Measurements from ENCODE around the gene PNPLA5.
A peak's percentile ranks its signal among the peaks of the same experiment; 100 is the strongest.

PNPLA5 gene

DNA sequence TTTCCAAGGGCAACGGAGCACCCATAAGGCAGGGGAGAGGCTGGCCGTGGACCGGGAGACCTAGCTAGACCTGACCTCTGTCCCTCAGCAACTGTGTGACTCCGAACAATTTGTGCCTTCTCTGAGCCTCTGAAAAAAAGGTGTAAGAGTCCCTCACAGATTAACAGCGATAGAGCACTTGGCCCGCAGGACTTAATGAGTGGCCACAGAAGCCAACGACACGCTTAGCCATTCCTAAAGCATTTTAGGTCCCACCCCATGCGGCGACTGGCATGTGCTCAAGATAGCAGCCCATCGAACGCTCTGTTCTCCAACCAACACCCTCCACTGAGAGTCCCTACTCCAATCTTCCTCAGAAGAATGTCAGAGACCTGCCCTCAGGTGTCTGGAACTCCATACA, 31.0 kb downstream of the PNPLA5 start:
- peaks cover 8% of the 10 kb centered on the region for H3K4me1 Mint-ChIP-seq
- peak overlapping the region; percentile 77 to 86 (median 84) for H3K4me3 Mint-ChIP-seq
- H3K27me3 Mint-ChIP-seq (ENCODE audit: low read depth), result peaks cover 45% of the 10 kb centered on the region
- H3K36me3 Mint-ChIP-seq (ENCODE audit: low read depth), result peaks cover 5% of the 10 kb centered on the region
- peaks cover 12% of the 10 kb centered on the region for H3K9me3 Mint-ChIP-seq
- H3K27ac Mint-ChIP-seq, result no peak overlapping the region
- TF ChIP-seq, protein P1, sequence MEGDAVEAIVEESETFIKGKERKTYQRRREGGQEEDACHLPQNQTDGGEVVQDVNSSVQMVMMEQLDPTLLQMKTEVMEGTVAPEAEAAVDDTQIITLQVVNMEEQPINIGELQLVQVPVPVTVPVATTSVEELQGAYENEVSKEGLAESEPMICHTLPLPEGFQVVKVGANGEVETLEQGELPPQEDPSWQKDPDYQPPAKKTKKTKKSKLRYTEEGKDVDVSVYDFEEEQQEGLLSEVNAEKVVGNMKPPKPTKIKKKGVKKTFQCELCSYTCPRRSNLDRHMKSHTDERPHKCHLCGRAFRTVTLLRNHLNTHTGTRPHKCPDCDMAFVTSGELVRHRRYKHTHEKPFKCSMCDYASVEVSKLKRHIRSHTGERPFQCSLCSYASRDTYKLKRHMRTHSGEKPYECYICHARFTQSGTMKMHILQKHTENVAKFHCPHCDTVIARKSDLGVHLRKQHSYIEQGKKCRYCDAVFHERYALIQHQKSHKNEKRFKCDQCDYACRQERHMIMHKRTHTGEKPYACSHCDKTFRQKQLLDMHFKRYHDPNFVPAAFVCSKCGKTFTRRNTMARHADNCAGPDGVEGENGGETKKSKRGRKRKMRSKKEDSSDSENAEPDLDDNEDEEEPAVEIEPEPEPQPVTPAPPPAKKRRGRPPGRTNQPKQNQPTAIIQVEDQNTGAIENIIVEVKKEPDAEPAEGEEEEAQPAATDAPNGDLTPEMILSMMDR (IDR thresholded peaks at IDR 0.05; ENCODE audit: unreplicated experiment in 3 of 3), result no peak

DNA sequence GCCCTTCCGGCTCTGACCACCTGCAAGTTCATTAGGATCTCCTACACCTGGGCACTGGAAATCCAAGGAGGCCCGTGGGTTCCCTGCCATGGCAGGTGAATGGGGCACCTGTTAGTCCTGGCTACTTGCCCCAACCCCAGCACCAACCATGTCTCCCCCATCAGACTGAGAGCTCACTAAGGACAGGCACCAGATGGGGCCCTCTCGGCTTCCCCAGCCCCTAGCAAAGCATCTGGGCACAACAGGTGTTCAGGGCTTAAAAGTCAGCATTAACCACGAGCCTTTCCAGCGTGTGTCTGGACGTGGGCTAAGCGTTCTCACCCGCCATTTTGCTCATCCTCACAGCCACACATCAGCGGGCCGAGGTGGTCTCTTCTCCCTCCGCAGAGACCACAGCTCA, 31.7 kb downstream of the PNPLA5 start:
- Mint-ChIP-seq H3K36me3 (ENCODE audit: low read depth) (peaks cover 5% of the 10 kb centered on the region), H3K4me1 (peaks cover 8% of the 10 kb centered on the region), H3K27ac (no peak overlapping the region), H3K27me3 (ENCODE audit: low read depth) (peaks cover 43% of the 10 kb centered on the region), H3K9me3 (peaks cover 12% of the 10 kb centered on the region), H3K4me3 (peak overlapping the region; percentile 77 to 86 (median 84))
- TF ChIP-seq, protein P1 (IDR thresholded peaks at IDR 0.05; ENCODE audit: unreplicated experiment in 3 of 3), result no peak

DNA sequence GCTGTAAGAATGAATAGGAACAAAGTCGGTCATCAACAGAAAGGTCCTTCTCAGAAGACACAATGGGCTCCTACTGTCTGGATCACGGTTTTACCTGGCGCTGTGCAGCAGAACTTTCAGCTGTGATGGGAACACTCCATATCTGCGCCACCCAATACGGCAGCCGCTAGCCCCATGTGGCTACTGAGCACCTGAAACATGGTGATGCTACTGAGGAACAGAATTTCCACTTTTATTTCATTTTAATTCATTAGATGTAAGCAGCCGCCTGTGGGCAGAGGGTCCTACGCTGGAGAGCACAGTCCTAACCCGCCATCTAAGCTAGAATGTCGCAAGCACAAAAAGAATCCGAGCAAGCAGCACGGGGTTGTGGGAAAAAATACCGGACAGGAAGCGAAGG, 32.2 kb downstream of the PNPLA5 start:
- Mint-ChIP-seq H3K4me3 (peak overlapping the region; percentile 13 to 69 (median 26)), H3K36me3 (ENCODE audit: low read depth) (peaks cover 5% of the 10 kb centered on the region), H3K27ac (no peak overlapping the region), H3K4me1 (peaks cover 8% of the 10 kb centered on the region), H3K9me3 (peaks cover 12% of the 10 kb centered on the region), H3K27me3 (ENCODE audit: low read depth) (peaks cover 38% of the 10 kb centered on the region)
- TF ChIP-seq, protein P1 (IDR thresholded peaks at IDR 0.05; ENCODE audit: unreplicated experiment in 3 of 3), result no peak

DNA sequence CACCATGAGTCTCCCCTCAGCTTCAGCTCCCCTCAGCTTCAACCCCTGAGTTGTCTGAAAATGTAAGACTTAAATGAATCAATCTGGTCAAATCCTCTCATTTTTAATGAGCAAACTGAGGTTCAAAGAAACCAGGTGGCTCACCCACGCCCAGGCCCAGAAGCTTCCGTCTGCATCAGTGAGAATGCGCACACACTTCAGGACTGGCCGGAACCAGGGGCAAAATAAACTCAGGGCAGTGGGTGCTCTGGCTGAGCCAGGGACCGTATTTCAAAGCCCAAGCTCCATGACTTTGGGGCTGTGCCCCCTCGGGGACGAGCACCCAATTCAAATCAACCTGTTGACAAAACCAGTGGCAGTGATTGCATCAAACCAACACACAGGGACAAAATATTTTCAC, 32.6 kb downstream of the PNPLA5 start:
- H3K9me3 Mint-ChIP-seq, result peaks cover 12% of the 10 kb centered on the region
- no peak overlapping the region for H3K27ac Mint-ChIP-seq
- TF ChIP-seq, protein P1 (IDR thresholded peaks at IDR 0.05; ENCODE audit: unreplicated experiment in 3 of 3), result no peak
- peak overlapping the region in 2 of 3 experiments; percentile 26 to 69 for H3K4me3 Mint-ChIP-seq
- H3K27me3 Mint-ChIP-seq (ENCODE audit: low read depth), result peaks cover 34% of the 10 kb centered on the region
- peaks cover 8% of the 10 kb centered on the region for H3K4me1 Mint-ChIP-seq
- peaks cover 5% of the 10 kb centered on the region for H3K36me3 Mint-ChIP-seq (ENCODE audit: low read depth)

DNA sequence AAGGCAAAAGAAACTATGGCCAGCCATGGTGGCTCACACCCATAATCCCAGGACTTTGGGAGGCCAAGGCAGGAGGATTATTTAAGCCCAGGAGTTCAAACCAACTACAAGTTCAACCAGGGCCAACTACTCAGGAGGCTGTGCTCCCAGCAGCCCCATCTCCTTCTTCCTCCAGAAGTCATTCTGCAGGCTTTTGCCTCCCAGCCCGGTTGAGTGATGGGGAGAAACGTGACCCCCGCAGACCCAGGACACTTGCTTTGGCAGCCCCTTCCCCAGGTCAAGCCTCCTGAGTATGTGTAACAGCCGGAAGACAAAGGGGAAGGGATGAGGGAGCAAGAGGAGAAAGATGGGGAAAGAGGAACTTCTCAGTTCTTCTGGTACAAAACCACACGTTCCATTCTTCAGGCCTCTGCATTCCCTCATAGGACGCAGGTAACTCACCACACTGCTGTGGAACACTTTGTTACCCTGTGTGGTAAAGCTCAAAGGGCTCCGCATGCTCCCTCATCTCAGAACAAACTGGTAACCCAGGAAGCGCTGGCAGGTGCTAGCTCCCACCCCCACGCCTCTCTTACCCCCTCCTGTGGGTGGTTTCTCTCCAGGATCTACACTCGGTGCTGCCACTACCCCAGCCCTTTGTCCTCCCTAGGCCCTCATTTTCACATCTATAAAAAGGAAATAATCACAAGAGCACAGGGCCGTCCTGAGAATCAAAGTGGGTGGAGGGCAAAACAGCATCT, 33.5 kb downstream of the PNPLA5 start:
- H3K36me3 Mint-ChIP-seq (ENCODE audit: low read depth), result peaks cover 5% of the 10 kb centered on the region
- TF ChIP-seq, protein P1 (IDR thresholded peaks at IDR 0.05; ENCODE audit: unreplicated experiment in 3 of 3), result no peak
- peaks cover 25% of the 10 kb centered on the region for H3K27me3 Mint-ChIP-seq (ENCODE audit: low read depth)
- H3K27ac Mint-ChIP-seq, result no peak overlapping the region
- H3K4me1 Mint-ChIP-seq, result peaks cover 8% of the 10 kb centered on the region
- H3K9me3 Mint-ChIP-seq, result peaks cover 12% of the 10 kb centered on the region
- no peak overlapping the region for H3K4me3 Mint-ChIP-seq

DNA sequence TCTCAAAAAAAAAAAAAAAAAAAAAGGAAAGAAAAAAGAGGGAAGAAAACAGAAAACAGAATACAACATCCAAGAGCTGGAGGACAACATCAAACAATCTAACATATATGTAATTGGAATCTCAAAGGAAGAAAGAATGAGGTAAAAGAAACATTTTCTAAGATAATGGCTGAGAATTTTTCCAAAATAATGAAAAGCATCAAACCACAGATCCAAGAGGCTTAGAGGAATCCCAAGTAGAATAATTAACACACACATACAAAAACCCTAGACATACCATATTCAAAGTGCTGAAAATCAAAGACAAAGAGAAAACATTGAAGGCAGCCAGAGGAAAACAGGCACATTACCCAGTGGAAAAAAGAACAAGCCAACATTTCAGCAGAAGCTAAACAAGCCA, 34.4 kb downstream of the PNPLA5 start:
- Mint-ChIP-seq H3K9me3 (peaks cover 12% of the 10 kb centered on the region), H3K36me3 (ENCODE audit: low read depth) (peaks cover 5% of the 10 kb centered on the region), H3K27ac (no peak overlapping the region), H3K4me1 (peaks cover 4% of the 10 kb centered on the region), H3K27me3 (ENCODE audit: low read depth) (peaks cover 18% of the 10 kb centered on the region), H3K4me3 (peak overlapping the region in 1 of 3 experiments; percentile 22)
- TF ChIP-seq, protein P1 (IDR thresholded peaks at IDR 0.05; ENCODE audit: unreplicated experiment in 3 of 3), result no peak

Measured in nephron (organoid).